A549 (cell line): ENCODE measurements around the gene PMAIP1. TPM values are rescaled to one million over a fixed set of nuclear protein-coding genes. Genes with fewer than 3 reads are reported as not detected.

Source experiments
- ATAC-seq, 2 experiments: fragments of 200-7000 bp in 1 of 2; fragments of >200 bp in 1 of 2; cut with Nextera tagmentation in 1 of 2; cut with Tn5 transposase in 1 of 2; 3 replicates each; pipeline versions ENCODE4 v1.8.0 to v1.9.1; 2018 to 2020; ENCODE audit warnings: mild to moderate bottlenecking in 1 of 2, moderate library complexity in 1 of 2
- CTCF ChIA-PET: fragments of 300-600 bp; sonication (Branson Sonifier 250); formaldehyde crosslinking; extraction: SDS; loops from one replicate; lab custom pipeline; 2021; ENCODE audit warnings: antibody characterized with exemption, inconsistent platforms; lab: Yijun Ruan, JAX
- POLR2A ChIA-PET: fragments of 350-600 bp; formaldehyde crosslinking; extraction: SDS; loops from one replicate; lab custom pipeline; 2021; ENCODE audit warnings: antibody characterized with exemption, inconsistent platforms; lab: Yijun Ruan, JAX
- DNase-seq, 2 experiments: peaks; one replicate each; pipeline versions ENCODE4 v3.0.0 to v3.0.0-alpha.2; 2011 to 2016; ENCODE audit warnings: low read depth in 1 of 2, low spot score in 1 of 2
- FAIRE-seq: peaks from 2 replicates; lab custom pipeline; 2011; peaks lifted over from hg19 to GRCh38; lab: Jason Lieb, UNC
- H3K27ac ChIP-seq, 2 experiments: fragments of >200 bp; sonication (Bioruptor Twin); formaldehyde crosslinking; 3 replicates each; pipeline ENCODE4 v1.5.1; 2016 to 2017
- H3K4me1 ChIP-seq: fragments of >200 bp; sonication (Bioruptor Twin); formaldehyde crosslinking; 3 replicates; pipeline ENCODE4 v1.6.1; 2016
- H3K4me2 ChIP-seq: fragments of >200 bp; sonication (Bioruptor Twin); formaldehyde crosslinking; 3 replicates; pipeline ENCODE4 v1.6.1; 2016
- H3K4me3 ChIP-seq: fragments of >200 bp; sonication (Bioruptor Twin); formaldehyde crosslinking; 3 replicates; pipeline ENCODE4 v1.5.1; 2016
- H3K9me3 ChIP-seq: fragments of >200 bp; sonication (Bioruptor Twin); formaldehyde crosslinking; 3 replicates; pipeline ENCODE4 v1.6.1; 2016
- BHLHE40 ChIP-seq: IDR thresholded peaks from 2 replicates; pipeline ENCODE4 v1.6.1; 2012; ENCODE audit warnings: low read depth, low read length, inconsistent platforms
- CBX2 ChIP-seq: fragments of 200-600 bp; sonication (generic); IDR thresholded peaks from 2 replicates; pipeline ENCODE4 v1.6.1; 2016; ENCODE audit warnings: low read depth, mild to moderate bottlenecking, borderline replicate concordance
- CBX8 ChIP-seq: fragments of 200-600 bp; sonication (generic); IDR thresholded peaks from 2 replicates; pipeline ENCODE4 v1.6.1; 2016
- CEBPB ChIP-seq, 2 experiments: fragments of >200 bp in 1 of 2; sonication (Bioruptor Twin) in 1 of 2; formaldehyde crosslinking in 1 of 2; IDR thresholded peaks; 2 replicates each; pipeline ENCODE4 v1.6.1; 2012 to 2016
- CHD2 ChIP-seq: fragments of 150-350 bp; IDR thresholded peaks from 2 replicates; pipeline ENCODE4 v1.6.1; 2014; ENCODE audit warnings: low read length; ENCODE audit not compliant: partially characterized antibody
- CHD4 ChIP-seq: fragments of 200-600 bp; sonication (generic); IDR thresholded peaks from 2 replicates; pipeline ENCODE4 v1.6.1; 2016; ENCODE audit warnings: antibody characterized with exemption, mild to moderate bottlenecking, borderline replicate concordance
- EP300 ChIP-seq, 2 experiments: fragments of >200 bp; sonication (Bioruptor Twin); formaldehyde crosslinking; IDR thresholded peaks; 2 replicates in 1 of 2; 3 replicates in 1 of 2; pipeline ENCODE4 v1.6.1; 2016 to 2017
- ESRRA ChIP-seq: fragments of 150-350 bp; IDR thresholded peaks from 2 replicates; pipeline ENCODE4 v1.6.1; 2014; ENCODE audit warnings: mild to moderate bottlenecking, low read length, borderline replicate concordance
- FOSB ChIP-seq: fragments of 250-450 bp; sonication (Bioruptor Pico); IDR thresholded peaks from 2 replicates; pipeline ENCODE4 v1.5.0; 2020; ENCODE audit warnings: mild to moderate bottlenecking, moderate library complexity
- FOSL2 ChIP-seq, 2 experiments: fragments of 450-650 bp in 1 of 2; fragments of >200 bp in 1 of 2; sonication (Bioruptor Twin) in 1 of 2; formaldehyde crosslinking; IDR thresholded peaks; 2 replicates each; pipeline versions ENCODE4 v1.5.0 to v1.6.1; 2016 to 2020; ENCODE audit warnings: mild to moderate bottlenecking in 1 of 2, moderate library complexity in 1 of 2
- GATA3 ChIP-seq: IDR thresholded peaks from 2 replicates; pipeline ENCODE4 v1.6.1; 2012; ENCODE audit warnings: borderline replicate concordance
- HEYL ChIP-seq: fragments of 250-450 bp; sonication (Bioruptor Pico); IDR thresholded peaks from 2 replicates; pipeline ENCODE4 v1.8.0; 2021; ENCODE audit warnings: mild to moderate bottlenecking, moderate library complexity
- HMGXB4 ChIP-seq: fragments of 250-450 bp; sonication (Bioruptor Pico); IDR thresholded peaks from 2 replicates; pipeline ENCODE4 v1.5.0; 2021; ENCODE audit warnings: mild to moderate bottlenecking, moderate library complexity, borderline replicate concordance
- JUN ChIP-seq, 2 experiments: fragments of >200 bp; sonication (Bioruptor Twin); formaldehyde crosslinking; IDR thresholded peaks; 2 replicates in 1 of 2; 3 replicates in 1 of 2; pipeline ENCODE4 v1.6.1; 2016 to 2017
- KDM1A ChIP-seq: fragments of 200-600 bp; sonication (generic); IDR thresholded peaks from 2 replicates; pipeline ENCODE4 v1.6.1; 2016; ENCODE audit warnings: low read depth, mild to moderate bottlenecking
- KDM5A ChIP-seq: fragments of 200-600 bp; sonication (generic); IDR thresholded peaks from 2 replicates; pipeline ENCODE4 v1.6.1; 2016; ENCODE audit warnings: antibody characterized with exemption, mild to moderate bottlenecking
- MAFK ChIP-seq: fragments of 450-650 bp; IDR thresholded peaks from 2 replicates; pipeline ENCODE4 v1.6.1; 2014; ENCODE audit not compliant: partially characterized antibody
- MAZ ChIP-seq: fragments of 150-350 bp; IDR thresholded peaks from 2 replicates; pipeline ENCODE4 v1.6.1; 2014; ENCODE audit warnings: antibody characterized with exemption, low read depth, low read length, borderline replicate concordance
- MYC ChIP-seq: IDR thresholded peaks from 2 replicates; pipeline ENCODE4 v1.6.1; 2012; ENCODE audit warnings: mild to moderate bottlenecking, inconsistent platforms, low read length, improper control_type of control experiment, borderline replicate concordance
- NFE2L2 ChIP-seq: fragments of 150-350 bp; conservative IDR thresholded peaks from 2 replicates; pipeline ENCODE4 v1.6.1; 2014; ENCODE audit warnings: low read length
- NR3C1 ChIP-seq: fragments of >200 bp; sonication (Bioruptor Twin); formaldehyde crosslinking; IDR thresholded peaks from 3 replicates; pipeline ENCODE4 v1.6.1; 2017
- POLR2A ChIP-seq: IDR thresholded peaks from 2 replicates; pipeline ENCODE4 v1.6.1; 2012; ENCODE audit warnings: mild to moderate bottlenecking, low read length
- RAD21 ChIP-seq, 2 experiments: fragments of >200 bp in 1 of 2; sonication (Bioruptor Twin) in 1 of 2; formaldehyde crosslinking in 1 of 2; IDR thresholded peaks in 1 of 2; conservative IDR thresholded peaks in 1 of 2; 2 replicates in 1 of 2; 3 replicates in 1 of 2; pipeline ENCODE4 v1.6.1; 2012 to 2018; ENCODE audit warnings: inconsistent platforms in 1 of 2
- RCOR1 ChIP-seq: fragments of 150-350 bp; IDR thresholded peaks from 2 replicates; pipeline ENCODE4 v1.6.1; 2014; ENCODE audit warnings: antibody characterized with exemption, low read length, low read depth
- RFX5 ChIP-seq: fragments of 450-650 bp; IDR thresholded peaks from 2 replicates; pipeline ENCODE4 v1.7.1; 2014; ENCODE audit warnings: antibody characterized with exemption, mild to moderate bottlenecking, moderate library complexity
- SMC3 ChIP-seq: fragments of >200 bp; sonication (Bioruptor Twin); formaldehyde crosslinking; IDR thresholded peaks from 3 replicates; pipeline ENCODE4 v1.6.1; 2018; ENCODE audit warnings: inconsistent platforms
- SREBF2 ChIP-seq: fragments of 450-650 bp; IDR thresholded peaks from 2 replicates; pipeline ENCODE4 v1.6.1; 2014; ENCODE audit warnings: mild to moderate bottlenecking, moderate library complexity
- USF2 ChIP-seq: fragments of 450-650 bp; IDR thresholded peaks from 2 replicates; pipeline ENCODE4 v1.6.1; 2014; ENCODE audit warnings: antibody characterized with exemption
- ZFP36 ChIP-seq: fragments of 450-650 bp; IDR thresholded peaks from 2 replicates; pipeline ENCODE4 v1.6.1; 2014; ENCODE audit warnings: borderline replicate concordance; ENCODE audit not compliant: partially characterized antibody
- ZNF302 ChIP-seq: fragments of 250-450 bp; sonication (Bioruptor Pico); IDR thresholded peaks from 2 replicates; pipeline ENCODE4 v1.9.0; 2021; ENCODE audit warnings: inconsistent platforms, mild to moderate bottlenecking, moderate library complexity
- whole genome bisulfite sequencing: methylation state at CpG from one replicate; pipeline ENCODE4 v1.1.6; 2017; ENCODE audit errors: missing lambda C conversion rate; 5-methylcytosine and 5-hydroxymethylcytosine counted together
- polyA plus RNA-seq, 4 experiments: library from polyadenylated mRNA; depleted of rRNA in 3 of 4; stranded (reverse); fragments of >200 nt; fragmentation: RNase III in 1 of 4; extraction: RNeasy Plus Mini Kit Qiagen cat#74134 plus additional on column Dnase treatment in 1 of 4; gene quantifications; 2 replicates in 3 of 4; 3 replicates in 1 of 4; pipeline ENCODE4 v1.2.3, GENCODE V29; 2011 to 2017
- TF ChIP-seq, protein P1 (sequence below): IDR thresholded peaks from 2 replicates; pipeline ENCODE4 v1.6.1; 2012; ENCODE audit warnings: low read depth, borderline replicate concordance

The PMAIP1 gene
- polyA plus RNA-seq, 2 of the 4 experiments (the other 2 are of a cell fraction): 9.7 to 40.3 TPM

DNA sequence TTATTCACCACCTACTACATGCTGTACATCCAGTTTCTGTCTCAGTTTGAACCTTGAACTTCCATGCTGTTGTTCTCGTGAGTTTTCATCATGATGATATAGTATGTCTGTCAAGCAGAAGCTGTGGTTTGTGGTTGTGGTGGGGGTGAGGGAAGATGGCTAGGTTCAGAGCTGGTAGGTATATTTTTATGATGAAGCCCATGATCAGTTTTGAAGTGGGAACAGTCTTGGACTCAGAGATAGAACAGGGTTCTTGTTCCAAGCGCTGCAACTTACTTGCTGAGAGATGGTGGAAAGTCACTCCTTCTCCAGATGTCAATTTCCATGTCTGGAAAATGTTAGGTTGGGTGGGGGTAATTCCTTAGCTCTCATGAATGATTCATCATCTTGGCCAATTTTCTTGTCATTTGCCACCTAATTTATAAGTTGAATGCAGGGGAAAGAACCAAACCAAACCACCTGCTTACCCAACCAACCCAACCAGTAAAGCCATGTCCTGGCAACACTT lies 21.6 kb downstream of the PMAIP1 start:
- no peaks in the 10 kb centered on the region for H3K9me3 ChIP-seq
- no peak for ATAC-seq
- no peak overlapping the region for H3K27ac ChIP-seq
- H3K4me1 ChIP-seq: peaks cover 20% of the 10 kb centered on the region
- no peak overlapping the region for H3K4me2 ChIP-seq
- CTCF ChIA-PET: no interaction called here
- no peak for TF ChIP-seq ZNF302 (CRISPR knock-in tag)
- no peak for TF ChIP-seq ESRRA
- no peak for TF ChIP-seq ZFP36
- no peak for TF ChIP-seq USF2
- no peak for TF ChIP-seq BHLHE40
- no peak for DNase-seq
- FAIRE-seq: no peak
- no peak overlapping the region for H3K4me3 ChIP-seq
- POLR2A ChIA-PET: no interaction called here
- 86% methylated on average over 1 of the region's 2 CpGs for WGBS

DNA sequence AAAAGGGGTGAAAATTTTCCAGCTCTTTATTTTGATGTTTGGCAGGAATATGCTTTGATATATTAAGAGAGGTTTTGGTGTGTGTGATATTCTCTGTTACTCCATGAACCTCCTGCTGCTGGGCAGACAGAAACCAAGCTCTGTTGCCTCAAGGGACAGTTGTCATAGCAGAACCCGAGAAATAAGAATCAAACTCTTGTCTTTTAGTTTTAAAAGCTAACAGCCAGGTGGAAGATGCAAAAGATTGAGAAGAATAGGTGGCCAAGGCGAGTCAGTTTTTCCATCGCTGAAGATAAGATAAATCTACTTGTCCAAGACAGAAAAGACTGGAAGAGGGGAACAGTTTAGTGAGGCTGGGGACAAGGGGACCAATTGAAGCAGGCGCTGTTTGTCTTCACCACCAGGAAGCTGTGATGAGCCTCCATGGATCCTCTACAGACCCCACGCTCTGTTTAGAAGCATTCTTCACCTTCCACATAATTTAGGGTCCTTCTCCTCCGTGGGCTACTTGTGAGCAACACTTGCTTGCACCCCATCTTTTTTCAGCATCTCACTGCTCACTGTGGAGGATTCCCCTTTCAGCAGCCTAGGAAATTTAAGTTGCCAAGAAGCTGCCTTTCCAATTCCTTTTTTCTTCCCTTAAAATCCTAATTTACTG lies 23.9 kb downstream of the PMAIP1 start:
- DNase-seq (no peak), ATAC-seq (no peak), FAIRE-seq (no peak)
- no peaks in the 10 kb centered on the region for H3K9me3 ChIP-seq
- 0 out of 3 replicates have a peak, but pooled peaks cover 2% of the 10 kb centered on the region for H3K4me1 ChIP-seq
- 68% methylated on average over 6 of the region's 6 CpGs for WGBS
- H3K27ac ChIP-seq: no peak overlapping the region
- POLR2A ChIA-PET: no interaction called here
- no peak overlapping the region for H3K4me3 ChIP-seq
- no peak overlapping the region for H3K4me2 ChIP-seq
- CTCF ChIA-PET: interaction anchor here (1.1 to 1.3 kb wide), 2 partner anchors 26 to 292 kb away, joined by 3 read pairs; no protein-coding TSS in a partner anchor
- TF ChIP-seq CBX2 (no peak), RFX5 (no peak), EP300 (IDR thresholded peaks at IDR 0.05) (no peak), RCOR1 (no peak), MAFK (no peak), FOSB (CRISPR knock-in tag) (no peak), NR3C1 (no peak), CEBPB (IDR thresholded peaks at IDR 0.05) (no peak), CHD2 (no peak), MAZ (no peak), KDM1A (no peak), CBX8 (no peak), USF2 (no peak), NFE2L2 (no peak), ESRRA (no peak), MYC (no peak), CHD4 (no peak), RAD21 (conservative IDR thresholded peaks at IDR 0.05 in 1 of 2, IDR thresholded peaks at IDR 0.05 in 1 of 2) (no peak)
- TF ChIP-seq, protein P1, sequence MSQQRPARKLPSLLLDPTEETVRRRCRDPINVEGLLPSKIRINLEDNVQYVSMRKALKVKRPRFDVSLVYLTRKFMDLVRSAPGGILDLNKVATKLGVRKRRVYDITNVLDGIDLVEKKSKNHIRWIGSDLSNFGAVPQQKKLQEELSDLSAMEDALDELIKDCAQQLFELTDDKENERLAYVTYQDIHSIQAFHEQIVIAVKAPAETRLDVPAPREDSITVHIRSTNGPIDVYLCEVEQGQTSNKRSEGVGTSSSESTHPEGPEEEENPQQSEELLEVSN: no peak

DNA sequence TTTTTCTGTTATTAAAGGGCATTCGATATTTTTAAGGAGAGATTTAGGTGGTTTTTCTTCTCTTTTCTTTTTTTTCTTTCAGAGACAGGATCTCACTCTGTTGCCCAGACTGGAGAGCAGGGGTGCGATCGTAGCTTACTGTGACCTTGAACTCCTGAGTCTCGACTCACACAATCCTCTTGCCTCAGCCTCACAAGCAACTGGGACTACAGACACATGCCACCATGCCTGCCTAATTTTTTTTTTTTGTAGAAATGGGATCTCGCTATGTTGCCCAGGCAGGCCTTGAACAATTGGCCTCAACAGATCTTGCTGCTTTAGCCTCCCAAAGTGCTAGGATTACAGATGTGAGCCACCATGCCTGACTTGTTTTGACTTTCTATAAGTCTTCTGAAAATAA lies 26.3 kb downstream of the PMAIP1 start:
- CTCF ChIA-PET: interaction anchor here (0.6 kb wide), 1 partner anchor 20 kb away, joined by 3 read pairs; no protein-coding TSS in a partner anchor
- 83% methylated on average over 5 of the region's 5 CpGs for WGBS
- no peak for FAIRE-seq
- Histone ChIP-seq H3K9me3 (no peaks in the 10 kb centered on the region), H3K27ac (no peak overlapping the region), H3K4me2 (no peak overlapping the region), H3K4me1 (no peaks in the 10 kb centered on the region), H3K4me3 (no peak overlapping the region)
- POLR2A ChIA-PET: no interaction called here
- no peak for ATAC-seq
- DNase-seq: no peak
- TF ChIP-seq CBX8: no peak
- TF ChIP-seq POLR2A: no peak
- TF ChIP-seq GATA3: no peak
- TF ChIP-seq KDM5A: no peak
- no peak for TF ChIP-seq HMGXB4
- TF ChIP-seq RAD21 (conservative IDR thresholded peaks at IDR 0.05 in 1 of 2, IDR thresholded peaks at IDR 0.05 in 1 of 2): no peak
- TF ChIP-seq SREBF2: no peak
- TF ChIP-seq FOSB (CRISPR knock-in tag): no peak
- TF ChIP-seq HEYL (CRISPR knock-in tag): no peak
- no peak for TF ChIP-seq FOSL2 (IDR thresholded peaks at IDR 0.05)
- no peak for TF ChIP-seq FOSL2 (CRISPR knock-in tag; IDR thresholded peaks at IDR 0.05)
- TF ChIP-seq USF2: no peak
- TF ChIP-seq JUN (IDR thresholded peaks at IDR 0.05): no peak
- TF ChIP-seq SMC3: no peak
